ENCODE data around the gene SETBP1. TPM values are rescaled to one million over a fixed set of nuclear protein-coding genes. Genes with fewer than 3 reads are reported as not detected.

SETBP1 gene
- polyA plus RNA-seq, 2 donors: 1.5 to 1.6 TPM

GRCh38 chr18:44836263-44836662 is 155.6 kb downstream of the SETBP1 start:
- no peak overlapping the region for H3K4me3 ChIP-seq (ENCODE audit: low read depth in 1 of 2, low read length in 2 of 2)
- H3K4me1 ChIP-seq (ENCODE audit: control insufficient read depth in 2 of 2, insufficient read depth in 2 of 2, low read length in 1 of 2): peaks cover 0 to 6% of the 10 kb centered on the region in 2 donors
- no peak overlapping the region for H3K27ac ChIP-seq (ENCODE audit: low read depth in 2 of 2, low read length in 1 of 2)
- no peaks in the 10 kb centered on the region for H3K9me3 ChIP-seq (ENCODE audit: control insufficient read depth in 2 of 2, insufficient read depth in 1 of 2, low read depth in 1 of 2, low read length in 1 of 2)
- H3K27me3 ChIP-seq (ENCODE audit: control insufficient read depth in 1 of 2, insufficient read depth in 2 of 2, low read length in 2 of 2): no peaks in the 10 kb centered on the region
- WGBS, 2 donors: 62 to 67% methylated on average over 2 of the region's 2 CpGs
- H3K36me3 ChIP-seq (ENCODE audit: control insufficient read depth in 2 of 2, insufficient read depth in 2 of 2, low read length in 1 of 2): no peaks in the 10 kb centered on the region

GRCh38 chr18:44837482-44838180 is 156.9 kb downstream of the SETBP1 start:
- peaks cover 0 to 6% of the 10 kb centered on the region in 2 donors for H3K4me1 ChIP-seq (ENCODE audit: control insufficient read depth in 2 of 2, insufficient read depth in 2 of 2, low read length in 1 of 2)
- H3K9me3 ChIP-seq (ENCODE audit: control insufficient read depth in 2 of 2, insufficient read depth in 1 of 2, low read depth in 1 of 2, low read length in 1 of 2): no peaks in the 10 kb centered on the region
- H3K4me3 ChIP-seq (ENCODE audit: low read depth in 1 of 2, low read length in 2 of 2): no peak overlapping the region
- H3K36me3 ChIP-seq (ENCODE audit: control insufficient read depth in 2 of 2, insufficient read depth in 2 of 2, low read length in 1 of 2): no peaks in the 10 kb centered on the region
- no peaks in the 10 kb centered on the region for H3K27me3 ChIP-seq (ENCODE audit: control insufficient read depth in 1 of 2, insufficient read depth in 2 of 2, low read length in 2 of 2)
- 85 to 86% methylated on average over 6 of the region's 6 CpGs for WGBS, 2 donors
- no peak overlapping the region for H3K27ac ChIP-seq (ENCODE audit: low read depth in 2 of 2, low read length in 1 of 2)

- Histone ChIP-seq H3K27me3 (ENCODE audit: control insufficient read depth in 1 of 2, insufficient read depth in 2 of 2, low read length in 2 of 2) (no peaks in the 10 kb centered on the region), H3K4me1 (ENCODE audit: control insufficient read depth in 2 of 2, insufficient read depth in 2 of 2, low read length in 1 of 2) (peaks cover 4 to 8% of the 10 kb centered on the region in 2 donors), H3K9me3 (ENCODE audit: control insufficient read depth in 2 of 2, insufficient read depth in 1 of 2, low read depth in 1 of 2, low read length in 1 of 2) (no peaks in the 10 kb centered on the region), H3K27ac (ENCODE audit: low read depth in 2 of 2, low read length in 1 of 2) (no peak overlapping the region), H3K36me3 (ENCODE audit: control insufficient read depth in 2 of 2, insufficient read depth in 2 of 2, low read length in 1 of 2) (no peaks in the 10 kb centered on the region), H3K4me3 (ENCODE audit: low read depth in 1 of 2, low read length in 2 of 2) (no peak overlapping the region)
- 27 to 31% methylated on average over 8 of the region's 8 CpGs for WGBS, 2 donors
Observed at GRCh38 chr18:44838971-44839666, 158.4 kb downstream of the SETBP1 start.

- Histone ChIP-seq H3K4me3 (ENCODE audit: low read depth in 1 of 2, low read length in 2 of 2) (no peak overlapping the region), H3K9me3 (ENCODE audit: control insufficient read depth in 2 of 2, insufficient read depth in 1 of 2, low read depth in 1 of 2, low read length in 1 of 2) (peaks cover 0 to 3% of the 10 kb centered on the region in 2 donors), H3K27ac (ENCODE audit: low read depth in 2 of 2, low read length in 1 of 2) (no peak overlapping the region), H3K36me3 (ENCODE audit: control insufficient read depth in 2 of 2, insufficient read depth in 2 of 2, low read length in 1 of 2) (no peaks in the 10 kb centered on the region), H3K27me3 (ENCODE audit: control insufficient read depth in 1 of 2, insufficient read depth in 2 of 2, low read length in 2 of 2) (no peaks in the 10 kb centered on the region), H3K4me1 (ENCODE audit: control insufficient read depth in 2 of 2, insufficient read depth in 2 of 2, low read length in 1 of 2) (peaks cover 4 to 8% of the 10 kb centered on the region in 2 donors)
- WGBS, 2 donors: 52 to 54% methylated on average over 5 of the region's 5 CpGs
Observed at GRCh38 chr18:44840058-44840790, 159.5 kb downstream of the SETBP1 start.

- Histone ChIP-seq H3K4me3 (ENCODE audit: low read depth in 1 of 2, low read length in 2 of 2) (no peak overlapping the region), H3K27me3 (ENCODE audit: control insufficient read depth in 1 of 2, insufficient read depth in 2 of 2, low read length in 2 of 2) (no peaks in the 10 kb centered on the region), H3K4me1 (ENCODE audit: control insufficient read depth in 2 of 2, insufficient read depth in 2 of 2, low read length in 1 of 2) (peaks cover 4 to 8% of the 10 kb centered on the region in 2 donors), H3K27ac (ENCODE audit: low read depth in 2 of 2, low read length in 1 of 2) (no peak overlapping the region), H3K36me3 (ENCODE audit: control insufficient read depth in 2 of 2, insufficient read depth in 2 of 2, low read length in 1 of 2) (no peaks in the 10 kb centered on the region), H3K9me3 (ENCODE audit: control insufficient read depth in 2 of 2, insufficient read depth in 1 of 2, low read depth in 1 of 2, low read length in 1 of 2) (peaks cover 0 to 3% of the 10 kb centered on the region in 2 donors)
- 90 to 96% methylated on average over 4 of the region's 4 CpGs for WGBS, 2 donors
Observed at GRCh38 chr18:44841221-44841620, 160.5 kb downstream of the SETBP1 start.

- 88% methylated on average over 10 of the region's 10 CpGs for WGBS, 2 donors
- no peaks in the 10 kb centered on the region for H3K36me3 ChIP-seq (ENCODE audit: control insufficient read depth in 2 of 2, insufficient read depth in 2 of 2, low read length in 1 of 2)
- H3K27ac ChIP-seq (ENCODE audit: low read depth in 2 of 2, low read length in 1 of 2): no peak overlapping the region
- H3K4me1 ChIP-seq (ENCODE audit: control insufficient read depth in 2 of 2, insufficient read depth in 2 of 2, low read length in 1 of 2): peaks cover 4 to 8% of the 10 kb centered on the region in 2 donors
- H3K4me3 ChIP-seq (ENCODE audit: low read depth in 1 of 2, low read length in 2 of 2): no peak overlapping the region
- no peaks in the 10 kb centered on the region for H3K27me3 ChIP-seq (ENCODE audit: control insufficient read depth in 1 of 2, insufficient read depth in 2 of 2, low read length in 2 of 2)
- peaks cover 0 to 3% of the 10 kb centered on the region in 2 donors for H3K9me3 ChIP-seq (ENCODE audit: control insufficient read depth in 2 of 2, insufficient read depth in 1 of 2, low read depth in 1 of 2, low read length in 1 of 2)
Observed at GRCh38 chr18:44841752-44842587, 161.3 kb downstream of the SETBP1 start.

- H3K4me3 ChIP-seq (ENCODE audit: low read depth in 1 of 2, low read length in 2 of 2): no peak overlapping the region
- H3K27me3 ChIP-seq (ENCODE audit: control insufficient read depth in 1 of 2, insufficient read depth in 2 of 2, low read length in 2 of 2): no peaks in the 10 kb centered on the region
- H3K4me1 ChIP-seq (ENCODE audit: control insufficient read depth in 2 of 2, insufficient read depth in 2 of 2, low read length in 1 of 2): peaks cover 4 to 9% of the 10 kb centered on the region in 2 donors
- 88 to 90% methylated on average over 4 of the region's 4 CpGs for WGBS, 2 donors
- H3K9me3 ChIP-seq (ENCODE audit: control insufficient read depth in 2 of 2, insufficient read depth in 1 of 2, low read depth in 1 of 2, low read length in 1 of 2): peaks cover 0 to 3% of the 10 kb centered on the region in 2 donors
- no peak overlapping the region for H3K27ac ChIP-seq (ENCODE audit: low read depth in 2 of 2, low read length in 1 of 2)
- H3K36me3 ChIP-seq (ENCODE audit: control insufficient read depth in 2 of 2, insufficient read depth in 2 of 2, low read length in 1 of 2): no peaks in the 10 kb centered on the region
Observed at GRCh38 chr18:44842588-44843412, 162.1 kb downstream of the SETBP1 start.

- H3K4me3 ChIP-seq (ENCODE audit: low read depth in 1 of 2, low read length in 2 of 2): no peak overlapping the region
- no peaks in the 10 kb centered on the region for H3K27me3 ChIP-seq (ENCODE audit: control insufficient read depth in 1 of 2, insufficient read depth in 2 of 2, low read length in 2 of 2)
- H3K9me3 ChIP-seq (ENCODE audit: control insufficient read depth in 2 of 2, insufficient read depth in 1 of 2, low read depth in 1 of 2, low read length in 1 of 2): peaks cover 0 to 3% of the 10 kb centered on the region in 2 donors
- H3K4me1 ChIP-seq (ENCODE audit: control insufficient read depth in 2 of 2, insufficient read depth in 2 of 2, low read length in 1 of 2): peaks cover 4 to 5% of the 10 kb centered on the region in 2 donors
- WGBS, 2 donors: 70 to 85% methylated on average over 5 of the region's 5 CpGs
- no peaks in the 10 kb centered on the region for H3K36me3 ChIP-seq (ENCODE audit: control insufficient read depth in 2 of 2, insufficient read depth in 2 of 2, low read length in 1 of 2)
- H3K27ac ChIP-seq (ENCODE audit: low read depth in 2 of 2, low read length in 1 of 2): no peak overlapping the region
Observed at GRCh38 chr18:44844486-44844885, 163.8 kb downstream of the SETBP1 start.
